ENCODE data around the gene SYT7. TPM values are rescaled to one million over a fixed set of nuclear protein-coding genes. Genes with fewer than 3 reads are reported as not detected.

The SYT7 gene
- total RNA-seq, 1 donor from 2014 or later, result 3.4 TPM

DNA sequence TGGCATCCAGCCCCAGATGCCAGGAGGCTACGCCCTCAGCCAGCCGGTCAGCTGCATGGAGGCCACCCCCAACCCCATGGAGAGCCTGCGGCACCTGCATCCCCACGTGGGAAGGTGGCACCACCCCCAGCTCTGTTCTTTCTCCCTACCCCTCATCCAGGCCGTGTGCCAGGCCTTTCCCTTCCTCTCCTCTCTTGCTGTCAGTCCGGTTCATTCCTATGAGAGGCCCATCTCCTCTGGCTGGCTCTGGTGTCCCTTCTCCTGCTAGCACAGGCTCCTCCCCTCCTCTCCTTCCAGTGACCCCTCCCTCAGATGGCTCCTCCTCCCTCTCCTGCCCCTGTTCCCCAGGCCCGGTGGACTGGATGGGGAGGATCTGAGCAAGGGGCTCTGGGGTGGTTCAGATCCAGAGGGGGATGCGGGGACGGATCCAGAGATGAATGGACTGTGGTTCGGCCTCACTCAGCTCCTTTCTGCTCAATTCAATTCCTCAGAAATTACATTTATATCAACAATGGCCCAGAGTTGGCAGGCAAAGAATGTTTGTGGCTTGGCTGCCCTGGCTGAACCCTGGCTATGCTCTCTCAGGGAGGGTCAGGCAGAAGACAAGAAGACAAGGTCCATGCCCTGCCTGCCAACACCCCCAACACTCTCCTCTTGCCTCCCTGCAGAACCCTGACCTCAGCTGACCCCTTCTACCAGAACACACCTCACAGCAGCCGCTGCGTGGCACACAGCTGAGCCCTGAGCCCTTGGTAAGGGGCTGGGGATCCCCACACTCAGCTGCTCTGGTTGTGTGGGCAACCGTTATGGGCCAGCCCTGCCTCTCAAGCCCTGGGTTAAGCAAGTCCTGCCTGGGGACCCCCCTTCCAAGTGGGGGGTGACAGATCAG lies 90.8 kb downstream of the SYT7 start:
- DNase-seq (ENCODE audit: extremely low spot score in 2 of 2), result no peak
- TF ChIP-seq POLR2A (IDR thresholded peaks at IDR 0.05) (no peak), POLR2AphosphoS5 (IDR thresholded peaks at IDR 0.05; ENCODE audit: insufficient read depth in 1 of 2, low read depth in 1 of 2) (no peak)
- TF ChIP-seq, protein P1, sequence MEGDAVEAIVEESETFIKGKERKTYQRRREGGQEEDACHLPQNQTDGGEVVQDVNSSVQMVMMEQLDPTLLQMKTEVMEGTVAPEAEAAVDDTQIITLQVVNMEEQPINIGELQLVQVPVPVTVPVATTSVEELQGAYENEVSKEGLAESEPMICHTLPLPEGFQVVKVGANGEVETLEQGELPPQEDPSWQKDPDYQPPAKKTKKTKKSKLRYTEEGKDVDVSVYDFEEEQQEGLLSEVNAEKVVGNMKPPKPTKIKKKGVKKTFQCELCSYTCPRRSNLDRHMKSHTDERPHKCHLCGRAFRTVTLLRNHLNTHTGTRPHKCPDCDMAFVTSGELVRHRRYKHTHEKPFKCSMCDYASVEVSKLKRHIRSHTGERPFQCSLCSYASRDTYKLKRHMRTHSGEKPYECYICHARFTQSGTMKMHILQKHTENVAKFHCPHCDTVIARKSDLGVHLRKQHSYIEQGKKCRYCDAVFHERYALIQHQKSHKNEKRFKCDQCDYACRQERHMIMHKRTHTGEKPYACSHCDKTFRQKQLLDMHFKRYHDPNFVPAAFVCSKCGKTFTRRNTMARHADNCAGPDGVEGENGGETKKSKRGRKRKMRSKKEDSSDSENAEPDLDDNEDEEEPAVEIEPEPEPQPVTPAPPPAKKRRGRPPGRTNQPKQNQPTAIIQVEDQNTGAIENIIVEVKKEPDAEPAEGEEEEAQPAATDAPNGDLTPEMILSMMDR (IDR thresholded peaks at IDR 0.05), result no peak
- Histone ChIP-seq H3K27me3 (no peaks in the 10 kb centered on the region), H3K36me3 (no peaks in the 10 kb centered on the region), H3K9me3 (no peaks in the 10 kb centered on the region), H3K27ac (peak overlapping the region; percentile 58), H3K4me3 (no peak overlapping the region), H3K4me1 (peaks cover 25% of the 10 kb centered on the region)
- intact Hi-C loops (cut with DNase I), result loop anchor here (10.0 kb wide), 1 partner anchor 145 kb away; no protein-coding TSS in a partner anchor

DNA sequence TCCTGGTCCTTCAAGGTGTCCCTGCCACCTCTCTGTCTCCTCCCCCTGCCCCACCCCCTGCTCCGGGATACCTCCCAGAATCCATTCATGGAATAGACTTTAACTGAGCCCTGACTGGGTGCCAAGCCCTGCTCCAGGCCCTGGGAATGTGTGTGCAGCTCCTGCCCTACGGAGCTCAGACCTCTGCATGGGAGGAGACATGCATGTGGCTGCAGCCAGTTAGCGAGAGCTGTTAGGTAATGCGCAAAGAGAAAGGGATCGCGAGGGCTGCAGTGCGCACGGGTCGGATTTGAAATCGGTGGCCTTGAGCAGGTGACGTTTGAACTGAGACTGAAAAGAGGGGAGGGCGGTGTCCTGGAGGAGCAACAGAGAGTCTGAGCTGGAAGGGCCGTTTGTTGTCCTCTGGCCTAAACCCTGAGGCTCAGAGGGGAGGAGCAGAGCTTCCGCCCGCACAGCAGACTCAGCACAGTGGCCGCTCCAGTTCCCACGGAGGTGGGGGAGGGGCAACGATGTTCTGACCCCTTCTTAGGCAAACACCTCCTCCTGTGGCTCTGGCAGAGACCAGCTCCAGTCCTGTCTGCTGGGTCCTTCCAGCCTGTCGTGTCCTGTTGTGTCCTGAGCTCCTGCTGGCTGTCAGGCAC lies 92.1 kb downstream of the SYT7 start:
- no peak for DNase-seq (ENCODE audit: extremely low spot score in 2 of 2)
- H3K4me1 ChIP-seq, result peaks cover 25% of the 10 kb centered on the region
- no peaks in the 10 kb centered on the region for H3K27me3 ChIP-seq
- H3K27ac ChIP-seq, result peak overlapping the region; percentile 58
- H3K9me3 ChIP-seq, result no peaks in the 10 kb centered on the region
- H3K36me3 ChIP-seq, result no peaks in the 10 kb centered on the region
- TF ChIP-seq, protein P1 (IDR thresholded peaks at IDR 0.05), result no peak
- peak in 1 of 2 donors; percentile 39 for TF ChIP-seq POLR2AphosphoS5 (IDR thresholded peaks at IDR 0.05; ENCODE audit: insufficient read depth in 1 of 2, low read depth in 1 of 2)
- H3K4me3 ChIP-seq, result no peak overlapping the region
- intact Hi-C loops (cut with DNase I), result loop anchor here (10.0 kb wide), 1 partner anchor 146 kb away; no protein-coding TSS in a partner anchor

DNA sequence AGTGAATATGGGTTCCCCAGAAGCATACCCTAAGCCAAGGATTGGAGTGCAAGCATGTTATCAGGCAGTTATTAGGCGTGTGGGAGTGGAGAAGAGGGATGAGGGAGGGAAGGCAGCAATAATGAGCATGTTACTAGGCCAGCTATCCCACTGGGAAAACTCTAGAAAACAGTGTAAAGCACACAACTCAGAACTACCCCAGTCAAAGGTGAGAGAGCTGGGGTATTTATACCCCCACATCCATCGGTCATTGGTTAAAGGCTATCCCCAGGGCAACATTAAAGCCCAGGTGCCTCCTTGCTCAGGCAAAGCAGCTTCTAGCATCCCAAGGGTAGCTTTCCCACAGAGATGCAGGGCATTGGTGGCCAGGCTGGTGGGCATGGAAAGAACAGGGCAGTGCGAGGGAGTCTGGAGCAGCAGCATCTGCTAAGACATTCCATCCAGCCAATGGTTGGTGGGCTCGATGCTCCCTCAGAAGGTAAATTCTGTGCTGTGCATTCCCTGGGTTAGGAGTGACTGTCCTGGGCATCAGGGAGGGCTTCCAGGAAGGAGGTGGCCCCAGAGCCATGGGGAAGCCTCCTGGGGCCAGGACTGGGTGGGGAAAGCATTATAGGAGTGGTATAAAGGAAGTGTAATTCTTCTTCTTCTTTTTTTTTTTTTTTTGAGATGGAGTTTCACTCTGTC lies 93.4 kb downstream of the SYT7 start:
- Histone ChIP-seq H3K4me3 (no peak overlapping the region), H3K27ac (no peak overlapping the region)

DNA sequence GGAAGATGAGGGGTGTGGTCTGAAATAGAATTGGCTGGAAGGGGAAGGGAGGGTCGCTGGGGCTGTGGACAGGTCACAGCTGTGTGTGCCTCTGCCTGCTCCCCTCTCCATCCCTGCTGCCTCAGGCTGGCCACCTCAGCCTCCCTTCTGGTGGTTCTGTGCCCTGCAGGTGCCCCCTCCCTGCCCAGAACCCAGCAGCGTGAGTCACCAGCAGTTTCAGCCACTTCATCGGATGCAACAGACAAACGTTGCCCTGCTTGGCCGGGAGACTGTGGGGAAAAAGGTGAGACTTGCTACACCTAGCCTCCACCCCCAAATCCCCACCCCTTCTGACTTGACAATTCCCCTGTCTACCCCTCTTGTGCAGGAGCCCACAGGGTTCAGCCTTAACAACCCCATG lies 94.1 kb downstream of the SYT7 start:
- H3K27ac ChIP-seq, result no peak overlapping the region
- TF ChIP-seq POLR2AphosphoS5 (IDR thresholded peaks at IDR 0.05; ENCODE audit: insufficient read depth in 1 of 2, low read depth in 1 of 2) (no peak), POLR2A (IDR thresholded peaks at IDR 0.05) (no peak)
- TF ChIP-seq, protein P1 (IDR thresholded peaks at IDR 0.05), result no peak
- peaks cover 26% of the 10 kb centered on the region for H3K4me1 ChIP-seq
- H3K4me3 ChIP-seq, result no peak overlapping the region
- DNase-seq (ENCODE audit: extremely low spot score in 2 of 2), result no peak
- no peaks in the 10 kb centered on the region for H3K9me3 ChIP-seq
- no peaks in the 10 kb centered on the region for H3K27me3 ChIP-seq
- H3K36me3 ChIP-seq, result no peaks in the 10 kb centered on the region
- intact Hi-C loops (cut with DNase I), result loop anchor here (10.0 kb wide), 1 partner anchor 148 kb away; no protein-coding TSS in a partner anchor

More for the DNA sequence above, 93.4 kb downstream of the SYT7 start:
- intact Hi-C loops (cut with DNase I), result loop anchor here (10.0 kb wide), 1 partner anchor 147 kb away; no protein-coding TSS in a partner anchor
- peaks cover 25% of the 10 kb centered on the region for H3K4me1 ChIP-seq
- no peaks in the 10 kb centered on the region for H3K36me3 ChIP-seq
- TF ChIP-seq POLR2AphosphoS5 (IDR thresholded peaks at IDR 0.05; ENCODE audit: insufficient read depth in 1 of 2, low read depth in 1 of 2), result no peak
- TF ChIP-seq, protein P1 (IDR thresholded peaks at IDR 0.05), result no peak
- no peak for TF ChIP-seq POLR2A (IDR thresholded peaks at IDR 0.05)
- no peak for DNase-seq (ENCODE audit: extremely low spot score in 2 of 2)
- H3K9me3 ChIP-seq, result no peaks in the 10 kb centered on the region
- no peaks in the 10 kb centered on the region for H3K27me3 ChIP-seq
